ELF-1 (cell line): ENCODE measurements around the gene GH2.
"Not testable (repeated sequence)": the region's sequence is repeated elsewhere in the genome, so short reads cannot be mapped to it uniquely, and the experiment has no call there.

ENCODE experiments used
- DNase-seq: peaks from one replicate; pipeline ENCODE4 v3.0.0-alpha.2; 2016; ENCODE audit warnings: low read depth, low spot score

GH2 gene

DNA sequence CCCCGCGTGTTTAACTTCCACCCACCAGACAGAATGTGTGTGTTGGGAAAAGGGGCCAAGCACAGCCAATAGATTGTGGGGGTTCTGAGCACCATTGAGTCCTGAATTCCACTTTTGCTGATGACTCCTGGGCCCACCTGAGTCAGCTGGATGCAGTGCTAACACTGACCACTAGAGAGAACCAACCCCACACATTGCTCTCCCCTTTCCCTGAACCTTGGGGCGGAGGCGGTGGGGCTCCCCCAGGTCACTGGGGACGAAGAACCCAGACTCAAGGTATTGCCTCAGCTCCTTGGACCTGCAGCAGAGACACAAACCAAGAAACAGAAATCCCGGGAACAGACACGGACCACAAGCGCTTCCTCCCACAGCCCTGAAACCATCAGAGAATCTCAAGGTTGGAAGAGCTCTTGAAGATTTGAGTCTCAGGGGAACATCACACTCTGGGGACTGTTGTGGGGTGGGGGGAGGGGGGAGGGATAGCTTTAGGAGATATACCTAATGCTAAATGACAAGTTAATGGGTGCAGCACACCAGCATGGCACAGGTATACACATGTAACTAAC, 7.6 kb downstream of the GH2 start:
- not testable (repeated sequence) for DNase-seq

GRCh38 chr17:63873577-63873976, 8.2 kb downstream of the GH2 start, which contains the start of gene CSH2:
CSH2 (minus strand) TSS chr17:63873677; CDS start chr17:63873614, 63 bp downstream.
- DNase-seq: not testable (repeated sequence)

GRCh38 chr17:63871646-63872365, 9.9 kb downstream of the GH2 start:
- not testable (repeated sequence) for DNase-seq

GRCh38 chr17:63870292-63870665, 11.5 kb downstream of the GH2 start:
- not testable (repeated sequence) for DNase-seq

GRCh38 chr17:63869491-63870291, 12.1 kb downstream of the GH2 start:
- DNase-seq: not testable (repeated sequence)

DNA sequence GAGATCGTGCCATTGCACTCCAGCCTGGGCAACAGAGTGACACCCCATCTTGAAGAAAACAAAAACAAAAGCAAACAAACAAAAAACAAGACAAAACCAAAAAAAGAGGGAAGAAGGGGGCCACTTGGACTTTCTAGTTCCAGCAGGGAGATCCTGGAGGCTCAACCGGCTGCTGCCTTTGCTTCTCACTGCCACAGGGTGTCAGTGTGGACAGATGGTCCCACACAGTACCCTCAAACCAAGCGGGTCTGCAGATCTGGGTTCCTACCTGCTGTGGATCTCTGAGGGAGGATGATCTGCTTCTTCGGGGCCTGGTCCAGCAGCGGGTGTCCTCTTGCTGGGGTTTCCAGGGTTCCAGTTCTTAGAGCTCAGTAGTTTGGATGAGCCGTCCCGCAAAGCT, 15.1 kb downstream of the GH2 start:
- DNase-seq: not testable (repeated sequence)

- DNase-seq: no peak
These were observed 22.5 kb downstream of the GH2 start for GRCh38 chr17:63859257-63859656.

- DNase-seq: not testable (repeated sequence)
These were observed 25.3 kb downstream of the GH2 start for GRCh38 chr17:63856425-63856824.

GRCh38 chr17:63855185-63855584, 26.6 kb downstream of the GH2 start:
- no peak for DNase-seq

DNA sequence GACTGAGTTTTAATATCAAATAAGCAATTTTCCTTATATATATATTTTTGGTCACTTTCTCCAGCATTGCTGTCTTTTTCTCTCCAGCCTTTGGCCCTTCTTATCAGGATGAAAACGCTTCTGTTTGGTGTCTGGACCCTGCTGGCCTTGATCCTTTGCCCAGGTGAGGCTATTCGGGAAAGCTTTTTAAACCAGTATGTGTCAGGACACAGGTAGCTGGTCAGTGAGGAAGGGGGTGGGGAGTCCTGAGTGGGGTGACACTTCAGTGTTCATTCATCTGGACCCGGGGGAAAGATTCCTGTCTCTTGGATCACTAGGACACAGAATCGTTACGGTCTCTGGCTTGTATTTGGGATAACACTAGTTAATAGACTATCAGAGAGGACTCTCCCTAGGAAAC, 27.0 kb downstream of the GH2 start:
- no peak for DNase-seq

DNA sequence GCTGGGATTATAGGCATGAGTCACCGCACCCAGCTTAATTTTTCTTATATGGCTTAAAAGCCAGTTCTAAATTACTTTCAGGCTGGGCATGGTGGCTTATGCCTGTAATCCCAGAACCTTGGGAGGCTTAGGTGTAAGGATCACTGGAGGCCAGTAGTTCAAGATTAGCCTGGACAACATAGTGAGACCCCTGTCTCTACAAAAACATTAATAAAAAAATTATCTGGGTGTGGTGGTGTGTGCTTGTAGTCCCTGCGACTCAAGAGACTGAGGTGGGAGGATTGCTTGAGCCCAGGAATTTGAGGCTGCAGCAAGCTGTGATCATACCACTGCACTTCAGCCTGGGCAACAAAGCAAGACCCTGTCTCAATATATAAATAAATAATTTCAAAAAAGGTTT, 28.5 kb downstream of the GH2 start:
- DNase-seq: no peak

GRCh38 chr17:63850401-63850800, 31.3 kb downstream of the GH2 start:
- DNase-seq: no peak

DNA sequence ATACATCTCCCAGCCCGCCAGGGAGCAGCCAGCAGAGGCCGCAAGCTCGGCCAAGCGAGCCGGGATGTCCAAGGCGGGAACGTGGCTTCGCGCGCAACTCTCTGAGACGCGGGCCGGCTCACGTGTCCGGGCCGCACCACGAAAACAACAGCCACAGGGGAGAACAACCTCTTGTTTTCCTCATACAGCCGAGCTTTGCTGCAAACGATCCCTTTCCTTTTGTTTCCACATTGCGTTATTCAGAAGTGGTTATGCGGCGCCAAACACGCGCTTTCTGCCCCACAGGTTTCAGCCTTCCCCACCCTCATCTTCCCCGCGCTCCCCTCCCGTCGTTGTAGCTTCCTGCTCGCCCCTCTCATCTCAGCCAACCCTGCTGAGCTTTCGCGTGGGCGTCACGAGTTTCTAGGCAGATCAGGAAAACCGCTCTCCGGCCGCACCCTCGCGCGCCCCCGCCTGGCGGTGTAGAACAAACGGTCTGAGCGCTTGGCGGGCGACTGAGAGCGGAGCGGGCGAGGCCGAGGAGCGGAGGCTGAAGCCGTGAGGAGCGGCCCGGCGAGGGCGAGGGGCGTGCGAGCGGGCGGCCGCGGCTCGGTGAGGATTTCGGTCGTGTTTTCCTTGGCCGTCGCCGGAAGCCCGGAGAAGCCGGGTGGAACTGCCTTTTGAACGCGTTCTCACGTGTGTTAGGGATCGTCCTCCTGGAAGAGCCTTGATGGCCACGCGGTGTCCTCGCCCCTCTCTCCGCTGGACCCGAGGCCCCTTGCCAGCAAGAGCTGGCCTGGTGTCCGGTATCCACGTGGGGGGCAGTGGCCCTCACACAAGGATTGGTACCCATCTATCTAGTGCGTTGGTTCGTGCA, 32.7 kb downstream of the GH2 start:
- DNase-seq: peak; percentile 96

DNA sequence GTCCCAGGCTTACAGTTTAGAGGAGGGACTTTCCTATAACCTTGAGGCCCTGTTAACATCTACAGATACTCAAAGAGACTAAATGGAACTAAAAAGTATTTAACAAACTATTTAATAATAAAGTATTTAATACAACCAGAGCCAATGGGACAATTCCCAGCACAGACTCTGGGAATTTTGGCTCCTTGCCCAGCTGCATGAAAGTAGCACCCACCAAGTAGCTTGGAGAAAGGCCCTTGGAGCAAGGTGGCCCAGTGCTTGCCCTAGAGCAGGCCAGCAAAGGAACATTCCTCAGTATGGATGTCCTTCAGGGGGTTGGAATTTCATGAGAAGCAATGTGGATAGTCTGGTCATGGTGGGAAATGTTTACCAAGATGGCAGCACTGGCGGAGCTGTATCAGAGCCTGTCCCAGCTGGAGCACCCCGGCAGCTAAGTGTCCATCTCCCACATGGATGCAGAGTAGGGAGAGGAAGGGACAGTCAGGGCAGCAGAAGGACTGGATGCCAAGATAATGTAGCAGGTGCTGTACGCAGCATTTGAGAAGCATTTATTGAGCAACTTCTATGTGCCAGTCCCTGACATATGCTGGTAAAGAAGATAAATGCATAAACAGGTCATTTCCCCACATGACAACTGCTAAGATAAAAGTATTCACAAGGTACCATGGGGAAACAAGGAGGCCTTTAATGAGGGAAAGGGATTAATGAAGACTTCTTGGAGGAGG, 34.1 kb downstream of the GH2 start:
- DNase-seq: no peak

DNA sequence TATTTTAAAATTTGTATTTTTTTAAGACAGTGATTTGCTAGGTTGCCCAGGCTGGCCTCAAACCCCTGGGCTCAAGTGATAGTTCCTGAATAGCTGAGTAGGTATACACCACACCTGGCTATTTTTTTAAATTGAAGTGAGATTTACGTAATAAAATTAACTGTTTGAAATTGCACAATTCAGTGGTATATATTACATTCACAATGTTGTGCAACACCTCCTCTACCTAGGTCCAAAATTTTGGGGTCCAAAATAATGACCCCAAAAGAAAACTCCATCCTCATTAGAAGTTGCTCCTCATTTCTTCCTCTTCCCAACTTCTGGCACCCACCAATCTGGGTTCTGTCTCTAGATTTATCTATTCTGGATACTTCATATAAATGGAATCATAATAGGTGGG, 36.2 kb downstream of the GH2 start:
- DNase-seq: no peak

DNA sequence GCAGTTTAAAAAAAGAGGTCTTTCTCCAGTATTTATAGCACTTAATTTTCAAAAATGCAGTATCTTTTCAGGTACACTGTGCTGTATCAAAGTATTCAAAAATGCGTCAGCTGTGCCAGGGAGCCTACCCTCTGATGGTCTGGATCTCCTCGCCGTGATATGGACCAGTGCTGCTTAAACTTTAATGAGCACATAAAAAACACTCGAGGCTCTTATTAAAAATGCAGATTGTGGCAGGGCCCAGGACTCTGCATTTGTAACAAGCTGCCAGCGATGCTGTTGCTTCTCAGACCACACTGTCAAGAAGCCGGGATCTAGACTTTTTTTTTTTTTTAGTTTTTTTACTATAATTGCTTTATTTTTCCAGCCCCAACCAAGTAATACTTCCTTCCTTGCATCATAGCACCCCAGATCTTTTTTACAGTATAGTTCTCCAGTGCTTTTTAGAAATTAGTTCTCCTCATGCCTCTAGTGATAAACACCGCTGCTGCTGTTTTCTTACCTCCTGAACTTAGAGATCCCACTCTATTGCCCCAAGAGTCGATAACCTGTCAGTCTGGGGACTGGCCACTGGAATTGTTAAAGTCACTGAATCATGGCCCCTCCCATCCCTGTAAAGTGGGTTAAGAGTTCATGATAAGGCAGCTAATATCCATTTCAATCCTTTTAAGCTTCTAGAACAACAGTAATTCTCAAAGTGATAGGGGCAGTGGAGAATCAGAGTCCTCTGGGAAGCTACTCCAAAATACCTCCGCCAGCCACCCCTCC, 37.6 kb downstream of the GH2 start:
- no peak for DNase-seq

- DNase-seq: not testable (repeated sequence)
These were observed 38.3 kb downstream of the GH2 start for GRCh38 chr17:63843387-63843888.

DNA sequence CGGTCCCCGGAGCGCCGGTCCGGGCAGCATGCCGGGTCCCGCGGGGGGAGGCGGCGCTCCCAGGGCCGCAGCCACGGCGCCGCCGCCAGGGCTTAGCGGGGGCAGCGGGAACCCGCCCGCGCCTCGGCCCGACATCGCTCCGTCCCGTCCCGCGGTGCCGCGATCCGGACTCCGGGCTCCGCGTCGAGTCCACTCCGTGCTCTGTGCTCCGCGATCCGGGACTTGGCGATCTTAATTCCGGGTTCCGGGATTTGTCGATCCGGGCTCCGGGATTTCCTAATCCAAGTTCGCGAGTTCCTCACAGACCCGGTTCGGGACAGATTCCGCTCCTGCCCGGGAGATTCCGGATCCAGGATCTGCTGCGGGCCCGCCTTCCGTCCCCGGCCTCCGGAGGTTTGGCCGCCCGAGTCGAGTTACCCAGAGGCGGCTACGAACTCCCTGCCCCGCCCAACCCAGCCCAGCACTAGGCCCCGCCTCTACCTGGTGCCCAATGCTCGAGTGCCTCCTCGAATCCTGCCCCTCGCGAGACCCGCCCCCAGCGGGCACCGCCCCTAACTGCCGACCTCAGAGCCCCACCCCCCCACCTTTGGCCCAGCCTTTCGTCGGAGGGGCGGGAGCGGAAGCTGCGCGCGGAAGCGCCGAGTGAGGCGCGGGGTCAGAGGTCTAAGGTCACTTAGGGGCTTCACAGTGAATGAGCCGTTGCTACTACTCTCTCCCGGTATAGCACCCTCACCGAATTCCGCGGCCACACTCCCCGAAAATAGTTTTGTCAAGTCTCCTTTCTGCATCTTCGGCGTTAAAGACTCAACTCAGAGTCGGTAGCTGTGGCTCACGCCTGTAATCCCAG, 39.0 kb downstream of the GH2 start, which contains the start of gene SMARCD2:
Gene SMARCD2, minus strand, starts transcription at position 146 of the 847 bp plus-strand sequence. Its CDS starts 11 bp downstream, at position 135.
- DNase-seq: peak; percentile 99

GRCh38 chr17:63842173-63842539, 39.6 kb downstream of the GH2 start:
- DNase-seq: peak; percentile 49
